Activated naive CD8-positive, alpha-beta T cell treated with anti-CD3 and anti-CD28 coated beads for 36 hours (primary cell): Measurements from ENCODE around the gene FRG2. TPM values are rescaled to one million over a fixed set of nuclear protein-coding genes. Genes with fewer than 3 reads are reported as not detected.
A peak's percentile ranks its signal among the peaks of the same experiment; 100 is the strongest.
"Not testable (repeated sequence)": the region's sequence is repeated elsewhere in the genome, so short reads cannot be mapped to it uniquely, and the experiment has no call there.

Source experiments
- DNase-seq: peaks from one replicate; pipeline ENCODE4 v3.0.0; 2021
- H3K27ac Mint-ChIP-seq: one replicate; pipeline ENCODE4 v1.8.0; 2022; ENCODE audit warnings: mild to moderate bottlenecking, moderate library complexity, mixed read lengths
- H3K27me3 Mint-ChIP-seq: one replicate; pipeline ENCODE4 v1.8.0; 2022; ENCODE audit warnings: mild to moderate bottlenecking, mixed read lengths
- H3K36me3 Mint-ChIP-seq: one replicate; pipeline ENCODE4 v1.8.0; 2021; ENCODE audit warnings: mild to moderate bottlenecking, mixed read lengths
- H3K4me1 Mint-ChIP-seq: one replicate; pipeline ENCODE4 v1.8.0; 2021; ENCODE audit warnings: mixed read lengths
- H3K4me3 Mint-ChIP-seq: one replicate; pipeline ENCODE4 v1.8.0; 2022; ENCODE audit warnings: mild to moderate bottlenecking, moderate library complexity, mixed read lengths
- H3K9me3 Mint-ChIP-seq: one replicate; pipeline ENCODE4 v1.8.0; 2022; ENCODE audit warnings: mixed read lengths
- total RNA-seq, 2 experiments: library from RNA; stranded (reverse); gene quantifications; one replicate each; pipeline ENCODE4 v1.2.3, GENCODE V29; 2021

The FRG2 gene
- under 1 TPM; 0.12 to 0.14 TPM for total RNA-seq

DNA sequence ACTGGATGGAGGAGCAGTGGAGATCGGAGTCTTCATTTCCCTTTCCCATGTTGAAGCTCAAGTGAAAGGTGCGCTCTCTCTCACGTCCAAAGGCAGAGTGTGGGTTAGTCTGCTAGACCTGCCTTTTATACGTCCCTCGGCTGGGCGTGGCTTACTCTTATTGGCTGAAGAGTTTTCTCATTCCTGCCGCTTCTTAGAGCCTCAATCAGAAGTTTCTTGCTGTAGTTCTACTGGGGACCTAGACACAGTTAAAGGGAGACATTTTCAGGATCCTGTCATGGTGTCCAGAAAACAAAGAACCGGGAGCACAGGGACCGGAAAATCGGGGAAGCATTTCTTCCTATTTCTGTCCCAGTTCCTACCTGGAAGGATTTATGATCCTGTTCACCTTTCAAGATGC lies at the start of gene FRG2:
Gene FRG2, minus strand, starts transcription at position 101 of the 400 bp plus-strand sequence. Its CDS starts 52 bp downstream, at position 49.
- not testable (repeated sequence) for H3K4me1 Mint-ChIP-seq, H3K27ac Mint-ChIP-seq, H3K4me3 Mint-ChIP-seq, H3K36me3 Mint-ChIP-seq, H3K9me3 Mint-ChIP-seq, DNase-seq
- H3K27me3 Mint-ChIP-seq = peaks cover 13% of the 10 kb centered on the region

DNA sequence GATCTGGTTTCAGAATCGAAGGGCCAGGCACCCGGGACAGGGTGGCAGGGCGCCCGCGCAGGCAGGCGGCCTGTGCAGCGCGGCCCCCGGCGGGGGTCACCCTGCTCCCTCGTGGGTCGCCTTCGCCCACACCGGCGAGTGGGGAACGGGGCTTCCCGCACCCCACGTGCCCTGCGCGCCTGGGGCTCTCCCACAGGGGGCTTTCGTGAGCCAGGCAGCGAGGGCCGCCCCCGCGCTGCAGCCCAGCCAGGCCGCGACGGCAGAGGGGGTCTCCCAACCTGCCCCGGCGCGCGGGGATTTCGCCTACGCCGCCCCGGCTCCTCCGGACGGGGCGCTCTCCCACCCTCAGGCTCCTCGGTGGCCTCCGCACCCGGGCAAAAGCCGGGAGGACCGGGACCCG lies 41.3 kb upstream of the FRG2 start:
- H3K27me3 Mint-ChIP-seq, H3K4me1 Mint-ChIP-seq: not testable (repeated sequence)
- DNase-seq = peak; percentile 4

DNA sequence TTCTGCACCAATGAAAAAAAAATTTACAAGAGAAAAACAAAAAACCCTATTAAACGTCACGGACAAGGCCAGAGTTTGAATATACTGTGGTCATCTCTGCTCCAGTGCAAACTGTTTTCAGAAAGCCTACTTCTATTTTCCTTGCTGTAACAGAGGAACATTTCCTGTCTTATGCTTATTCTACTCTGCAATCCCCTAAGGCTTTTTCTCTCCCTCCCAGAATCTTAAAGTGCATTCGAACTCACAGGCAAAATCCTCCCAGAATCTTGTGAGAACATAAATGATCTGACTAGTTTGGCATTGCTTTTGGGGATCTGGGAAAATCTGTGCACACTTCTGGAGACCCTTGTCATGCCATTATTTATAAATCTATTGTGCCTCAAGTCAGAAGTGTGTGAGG lies 37.7 kb upstream of the FRG2 start:
- not testable (repeated sequence) for H3K4me3 Mint-ChIP-seq, H3K9me3 Mint-ChIP-seq, H3K27me3 Mint-ChIP-seq, H3K27ac Mint-ChIP-seq, DNase-seq, H3K4me1 Mint-ChIP-seq, H3K36me3 Mint-ChIP-seq

More for the DNA sequence above, 41.3 kb upstream of the FRG2 start:
- not testable (repeated sequence) for H3K4me3 Mint-ChIP-seq, H3K36me3 Mint-ChIP-seq, H3K9me3 Mint-ChIP-seq, H3K27ac Mint-ChIP-seq

DNA sequence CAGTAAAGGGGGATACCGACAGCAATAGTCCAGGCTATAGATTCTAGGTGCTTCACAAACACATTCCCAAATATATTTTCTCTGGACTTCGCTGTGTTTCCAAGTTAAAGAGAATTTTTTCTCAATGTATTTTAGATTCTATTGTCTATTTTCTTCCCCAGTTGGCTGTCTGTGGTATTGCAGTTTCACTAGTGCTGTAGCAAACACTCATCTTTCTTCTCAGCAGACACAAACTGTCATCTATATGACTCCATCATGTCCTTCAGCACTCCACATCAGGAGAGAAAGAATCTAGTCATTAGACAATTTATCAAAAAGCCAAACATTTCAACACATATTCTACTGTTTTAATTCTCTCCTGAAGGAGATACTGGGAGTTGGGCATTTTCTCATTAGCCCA lies 37.3 kb upstream of the FRG2 start, which contains the start of gene DBET:
Gene DBET, plus strand, starts transcription at position 161 of the 400 bp plus-strand sequence.
- H3K9me3 Mint-ChIP-seq, H3K4me3 Mint-ChIP-seq, DNase-seq, H3K27ac Mint-ChIP-seq, H3K27me3 Mint-ChIP-seq, H3K4me1 Mint-ChIP-seq, H3K36me3 Mint-ChIP-seq: not testable (repeated sequence)

DNA sequence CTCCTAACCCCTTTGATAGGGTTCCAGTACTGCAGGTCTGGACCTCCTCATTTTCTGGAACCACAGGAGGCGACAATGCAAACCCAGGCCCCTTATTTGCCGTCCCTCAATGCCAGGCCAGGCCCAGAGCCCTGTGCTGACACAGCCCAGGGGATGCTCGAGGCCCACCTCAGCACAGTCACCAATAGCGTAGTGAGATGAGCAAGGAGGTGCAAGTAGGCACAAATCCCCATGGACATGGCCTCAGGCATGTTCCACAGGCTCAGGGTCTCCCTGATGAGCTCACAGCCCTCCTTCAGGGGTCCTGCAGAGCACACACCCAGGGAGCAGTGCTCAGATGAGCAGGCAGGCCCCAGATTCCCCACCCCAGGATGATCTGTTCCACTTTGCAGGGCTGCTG lies 31.9 kb upstream of the FRG2 start:
- H3K4me3 Mint-ChIP-seq, H3K27ac Mint-ChIP-seq, H3K4me1 Mint-ChIP-seq, H3K36me3 Mint-ChIP-seq, H3K27me3 Mint-ChIP-seq, DNase-seq, H3K9me3 Mint-ChIP-seq: not testable (repeated sequence)

DNA sequence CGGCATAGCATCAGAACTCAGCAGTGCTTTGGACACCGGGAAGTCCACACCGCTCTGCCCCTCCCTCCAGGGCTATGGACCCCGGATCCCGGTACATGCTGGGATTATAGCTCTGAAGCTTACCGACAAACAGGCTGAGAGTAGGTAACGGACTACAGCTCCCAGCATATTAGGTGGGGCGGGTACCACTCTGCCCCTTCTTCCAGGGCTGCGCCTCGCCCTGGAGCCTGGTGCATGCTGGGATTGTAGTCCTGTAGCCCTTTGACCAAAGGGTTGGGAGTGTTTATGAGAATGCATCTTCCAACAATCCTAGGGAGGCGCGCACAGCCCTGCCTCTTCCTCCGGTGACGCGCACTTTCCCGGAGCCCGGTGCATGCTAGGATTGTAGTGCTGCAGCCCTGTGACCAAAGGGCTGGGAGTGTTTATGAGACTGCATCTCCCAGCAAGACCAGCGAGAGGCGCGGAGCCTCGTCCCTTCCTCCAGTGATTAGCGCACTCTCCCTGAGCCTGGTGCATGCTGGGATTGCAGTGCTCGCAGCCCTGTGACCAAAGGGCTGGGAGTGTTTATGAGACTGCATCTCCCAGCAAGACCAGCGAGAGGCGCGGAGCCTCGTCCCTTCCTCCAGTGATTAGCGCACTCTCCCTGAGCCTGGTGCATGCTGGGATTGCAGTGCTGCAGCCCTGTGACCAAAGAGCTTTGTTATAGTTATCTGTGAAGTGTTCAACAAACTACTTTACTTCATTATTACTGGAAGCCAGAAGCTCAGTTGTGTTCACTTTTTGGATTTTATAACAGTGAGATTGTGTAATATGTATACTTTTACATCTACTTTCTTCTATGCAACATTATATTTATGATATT lies 22.6 kb upstream of the FRG2 start:
- not testable (repeated sequence) for H3K9me3 Mint-ChIP-seq, H3K27me3 Mint-ChIP-seq, H3K4me1 Mint-ChIP-seq, H3K27ac Mint-ChIP-seq, DNase-seq, H3K36me3 Mint-ChIP-seq, H3K4me3 Mint-ChIP-seq

DNA sequence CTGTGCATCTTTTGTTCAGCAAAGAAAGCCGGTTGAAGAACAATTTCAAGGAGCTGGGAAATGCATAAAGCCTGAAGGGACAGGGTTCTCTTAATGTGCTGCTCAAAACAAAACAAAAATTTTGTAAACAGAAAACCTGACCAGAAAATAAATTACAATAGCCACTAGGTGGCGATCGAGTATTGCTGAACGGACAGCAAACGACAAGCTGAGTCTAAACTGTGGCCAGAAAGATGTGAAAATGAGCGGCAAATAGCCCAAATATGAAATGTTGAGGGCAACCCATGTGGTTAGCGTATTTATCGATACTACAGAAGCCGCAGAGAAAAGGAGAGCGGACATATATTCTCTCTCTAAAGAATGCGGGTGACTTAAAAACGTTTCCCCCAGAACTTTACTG lies 20.6 kb upstream of the FRG2 start:
- H3K4me3 Mint-ChIP-seq, H3K36me3 Mint-ChIP-seq, H3K27me3 Mint-ChIP-seq, H3K9me3 Mint-ChIP-seq, H3K27ac Mint-ChIP-seq, H3K4me1 Mint-ChIP-seq, DNase-seq: not testable (repeated sequence)

DNA sequence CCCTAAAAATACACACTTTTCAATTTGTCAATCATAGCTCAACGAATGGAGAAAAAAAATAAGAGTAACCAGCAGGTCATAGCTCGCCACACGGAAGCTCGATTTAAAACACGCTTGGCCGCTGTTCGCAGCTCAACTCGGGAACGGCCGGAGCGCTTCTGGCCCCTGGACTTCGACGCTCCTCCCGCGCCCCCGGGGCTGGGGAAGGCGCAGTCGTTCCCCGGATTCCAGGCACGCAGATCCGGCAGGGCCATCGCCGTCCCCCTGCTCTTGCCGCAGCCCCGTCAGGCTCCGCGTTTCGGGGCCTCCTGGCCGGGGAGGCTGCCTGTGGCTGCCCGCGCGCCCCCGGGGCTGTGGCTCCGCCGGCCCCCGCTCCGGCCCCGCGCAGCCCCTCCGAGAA lies 13.8 kb upstream of the FRG2 start:
- H3K36me3 Mint-ChIP-seq, H3K4me3 Mint-ChIP-seq, H3K9me3 Mint-ChIP-seq, H3K4me1 Mint-ChIP-seq, DNase-seq, H3K27ac Mint-ChIP-seq, H3K27me3 Mint-ChIP-seq: not testable (repeated sequence)

DNA sequence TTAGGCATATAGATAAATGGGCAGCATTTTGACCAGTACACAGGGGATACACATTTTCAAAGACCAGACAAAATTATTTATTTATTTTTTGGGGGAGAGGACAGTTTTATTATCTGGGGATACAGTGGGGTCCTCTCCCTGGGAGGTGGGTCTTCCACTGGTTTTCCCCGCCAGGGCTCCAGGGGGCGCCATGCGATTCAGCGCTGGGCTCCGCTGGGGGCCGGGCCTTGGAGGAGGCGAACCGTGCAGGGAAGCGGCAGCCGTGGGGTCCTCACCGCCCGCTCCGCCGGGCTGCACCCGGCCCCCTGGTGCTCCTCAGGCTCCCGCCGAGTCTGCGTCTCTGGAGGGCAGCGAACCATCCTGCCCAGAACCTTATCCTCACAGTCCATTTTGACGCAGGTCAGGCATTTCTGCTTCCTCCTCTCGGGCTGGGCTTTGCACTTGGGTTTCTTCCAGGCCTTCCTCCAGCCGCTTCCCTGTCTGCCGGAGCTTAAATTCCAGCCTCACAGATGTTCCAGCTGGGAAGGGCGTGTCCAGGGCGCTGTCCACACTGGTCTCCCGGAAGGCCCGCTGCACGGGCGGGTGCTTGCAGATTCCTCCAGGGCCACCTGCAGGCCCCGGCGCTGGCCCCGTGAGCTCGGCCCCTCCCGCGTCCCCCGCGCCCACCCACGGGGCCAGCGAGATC lies 10.8 kb upstream of the FRG2 start:
- not testable (repeated sequence) for H3K27ac Mint-ChIP-seq, H3K4me1 Mint-ChIP-seq, DNase-seq, H3K36me3 Mint-ChIP-seq, H3K9me3 Mint-ChIP-seq, H3K4me3 Mint-ChIP-seq
- H3K27me3 Mint-ChIP-seq = peaks cover 20% of the 10 kb centered on the region

DNA sequence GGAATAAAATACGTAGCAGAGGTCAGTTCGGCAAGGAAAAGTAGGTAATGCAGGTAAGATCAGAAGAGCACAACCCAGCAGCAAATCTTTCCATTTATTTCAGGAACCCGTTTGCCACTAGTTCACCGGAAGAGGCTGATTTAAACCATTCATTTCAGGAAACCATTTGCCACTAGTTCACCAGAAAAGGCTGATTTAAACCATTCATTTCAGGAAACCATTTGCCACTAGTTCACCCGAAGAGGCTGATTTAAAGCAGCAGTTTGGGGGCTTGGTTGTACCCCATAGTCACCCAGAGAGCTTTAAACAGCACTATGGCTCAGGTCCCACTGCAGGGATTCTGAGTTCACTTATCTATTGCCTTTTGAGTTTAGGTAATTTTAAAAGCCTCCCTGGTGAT lies 4.2 kb upstream of the FRG2 start:
- H3K4me1 Mint-ChIP-seq, H3K4me3 Mint-ChIP-seq, H3K36me3 Mint-ChIP-seq, H3K27ac Mint-ChIP-seq, DNase-seq, H3K9me3 Mint-ChIP-seq: not testable (repeated sequence)
- H3K27me3 Mint-ChIP-seq = peaks cover 14% of the 10 kb centered on the region

DNA sequence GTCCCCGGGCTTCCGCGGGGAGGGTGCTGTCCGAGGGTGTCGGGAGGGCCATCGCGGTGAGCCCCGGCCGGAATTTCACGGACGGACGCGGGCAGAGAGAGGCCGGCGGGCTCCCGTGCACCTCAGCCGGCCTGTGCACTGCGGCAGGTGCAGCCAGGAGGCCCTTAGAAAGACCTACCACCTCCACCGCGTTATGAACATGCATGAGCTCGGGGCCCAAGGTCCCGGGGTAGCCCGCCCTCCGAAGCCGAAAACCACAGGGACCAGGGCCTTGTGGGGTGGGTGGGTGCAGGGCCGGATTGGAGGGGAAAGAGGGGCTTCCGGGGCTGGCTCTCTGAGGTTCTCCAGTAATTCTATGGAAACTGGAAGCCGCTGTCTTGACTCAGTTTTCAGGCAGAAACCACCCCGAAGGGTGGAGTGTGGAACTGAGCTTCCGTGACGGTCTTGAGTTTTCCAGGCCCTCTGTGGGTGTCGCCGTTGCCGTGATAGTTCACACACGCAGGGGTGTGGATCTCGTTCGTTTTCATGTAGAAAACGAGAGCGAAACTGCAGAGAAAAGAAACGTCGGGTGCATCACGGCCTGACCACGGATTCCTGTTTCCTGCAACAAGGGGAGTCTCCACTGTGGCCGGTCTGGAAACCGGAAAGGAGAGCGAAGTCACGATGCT lies 4.3 kb downstream of the FRG2 start:
- H3K36me3 Mint-ChIP-seq, DNase-seq, H3K27ac Mint-ChIP-seq, H3K9me3 Mint-ChIP-seq: not testable (repeated sequence)
- Mint-ChIP-seq H3K27me3 (peaks cover 47% of the 10 kb centered on the region), H3K4me3 (peak overlapping the region; percentile 62), H3K4me1 (peaks cover 29% of the 10 kb centered on the region)

DNA sequence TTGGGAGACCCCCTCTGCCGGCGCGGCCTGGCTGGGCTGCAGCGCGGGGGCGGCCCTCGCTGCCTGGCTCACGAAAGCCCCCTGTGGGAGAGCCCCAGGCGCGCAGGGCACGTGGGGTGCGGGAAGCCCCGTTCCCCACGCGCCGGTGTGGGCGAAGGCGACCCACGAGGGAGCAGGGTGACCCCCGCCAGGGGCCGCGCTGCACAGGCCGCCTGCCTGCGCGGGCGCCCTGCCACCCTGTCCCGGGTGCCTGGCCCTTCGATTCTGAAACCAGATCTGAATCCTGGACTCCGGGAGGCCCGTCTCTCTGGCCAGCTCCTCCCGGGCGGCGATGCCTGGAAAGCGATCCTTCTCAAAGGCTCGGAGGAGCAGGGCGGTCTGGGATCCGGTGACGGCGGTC lies 5.1 kb downstream of the FRG2 start:
- peaks cover 53% of the 10 kb centered on the region for H3K27me3 Mint-ChIP-seq
- peaks cover 31% of the 10 kb centered on the region for H3K4me1 Mint-ChIP-seq
- H3K4me3 Mint-ChIP-seq, H3K27ac Mint-ChIP-seq, H3K9me3 Mint-ChIP-seq, DNase-seq, H3K36me3 Mint-ChIP-seq: not testable (repeated sequence)

DNA sequence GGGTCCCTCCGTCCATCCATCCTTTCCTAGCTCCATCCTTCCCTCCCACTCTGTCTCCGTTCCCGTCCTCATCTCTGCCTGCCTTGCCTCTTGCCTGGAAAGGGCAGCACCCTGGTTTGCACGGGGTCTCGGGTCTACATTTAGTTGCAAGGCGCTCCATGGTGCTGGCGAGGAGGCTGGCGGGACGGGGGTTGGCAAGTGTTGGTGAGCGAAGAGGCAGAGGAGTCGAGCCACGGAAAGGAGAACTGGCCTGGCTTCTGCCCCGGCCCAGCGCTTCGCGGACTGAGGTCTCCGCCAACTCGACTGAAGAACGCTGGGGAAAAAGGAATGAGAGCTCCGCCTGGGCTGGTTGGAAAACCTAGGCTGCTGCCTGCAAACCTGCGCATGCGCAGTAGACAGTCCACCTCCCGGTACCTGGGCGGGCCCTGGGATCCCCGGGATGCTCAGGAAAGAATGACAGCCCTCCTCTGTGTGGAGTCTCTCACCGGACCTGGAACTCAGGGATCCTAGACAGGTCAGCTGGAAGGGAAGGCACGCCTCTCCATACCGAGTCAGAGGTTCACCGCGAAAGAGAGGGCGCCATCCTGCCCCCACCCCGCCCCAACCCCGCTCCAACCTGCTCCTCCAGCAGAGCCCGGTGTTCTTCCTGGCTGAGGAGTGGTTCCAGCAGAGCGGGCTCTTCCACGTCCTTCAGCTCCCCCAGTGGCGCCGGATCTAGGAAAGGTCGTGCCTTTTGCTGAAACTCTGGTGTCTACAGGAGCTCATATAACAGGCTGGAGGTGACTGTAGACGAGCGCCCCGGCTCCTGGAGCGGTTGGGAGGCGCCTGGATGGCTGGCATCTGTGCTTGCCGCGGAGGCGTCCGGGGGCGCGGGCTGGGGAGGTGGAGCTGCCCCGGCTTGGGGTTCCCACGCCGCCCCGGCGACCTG lies 6.0 kb downstream of the FRG2 start:
- H3K4me1 Mint-ChIP-seq = peaks cover 40% of the 10 kb centered on the region
- H3K27ac Mint-ChIP-seq = no peak overlapping the region
- peaks cover 62% of the 10 kb centered on the region for H3K27me3 Mint-ChIP-seq
- H3K36me3 Mint-ChIP-seq = peaks cover 4% of the 10 kb centered on the region
- DNase-seq = no peak
- peaks cover 4% of the 10 kb centered on the region for H3K9me3 Mint-ChIP-seq
- peak overlapping the region; percentile 64 for H3K4me3 Mint-ChIP-seq

DNA sequence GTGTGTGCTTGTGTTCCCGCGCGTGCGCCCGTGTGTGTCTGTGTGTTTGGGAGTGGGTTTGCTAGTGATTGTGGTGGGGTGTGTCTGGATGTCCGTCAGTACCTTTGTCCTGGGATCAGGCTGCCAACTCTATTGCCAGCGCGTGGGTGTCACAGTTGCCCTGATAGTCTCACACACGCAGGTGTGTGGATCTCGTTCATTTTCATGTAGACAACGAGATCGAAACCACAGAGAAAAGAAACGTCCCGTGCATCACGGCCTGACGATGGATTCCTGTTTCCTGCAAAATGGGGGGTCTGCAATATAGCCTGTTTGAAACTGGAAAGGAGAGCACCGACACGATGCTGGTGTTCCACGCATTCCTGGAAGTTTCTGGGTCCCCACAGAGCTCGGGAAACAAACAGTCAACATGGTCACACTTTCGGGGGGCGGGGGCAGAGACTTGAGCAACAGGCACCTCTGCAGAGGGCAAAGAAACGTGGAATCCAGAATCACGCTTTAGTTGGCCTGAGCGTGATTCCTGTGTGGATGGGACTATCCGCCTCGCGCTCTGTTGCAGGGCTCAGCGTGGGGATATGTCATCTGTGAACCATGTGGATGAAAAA lies 7.1 kb downstream of the FRG2 start:
- not testable (repeated sequence) for H3K27ac Mint-ChIP-seq, H3K9me3 Mint-ChIP-seq, H3K36me3 Mint-ChIP-seq, DNase-seq
- Mint-ChIP-seq H3K4me1 (peaks cover 42% of the 10 kb centered on the region), H3K4me3 (peak overlapping the region; percentile 14), H3K27me3 (peaks cover 73% of the 10 kb centered on the region)
